ENCODE data around the gene FRYL.
"Not testable (repeated sequence)": the region's sequence is repeated elsewhere in the genome, so short reads cannot be mapped to it uniquely, and the experiment has no call there.

The FRYL gene

GRCh38 chr4:48668254-48669017 is 111.6 kb downstream of the FRYL start:
- no peak for DNase-seq (ENCODE audit: extremely low read depth in 1 of 2, low read depth in 1 of 2)

GRCh38 chr4:48667148-48667547 is 112.9 kb downstream of the FRYL start:
- no peak for DNase-seq (ENCODE audit: extremely low read depth in 1 of 2, low read depth in 1 of 2)

- no peak for DNase-seq (ENCODE audit: extremely low read depth in 1 of 2, low read depth in 1 of 2)
Measured at GRCh38 chr4:48665555-48666186, 114.4 kb downstream of the FRYL start.

GRCh38 chr4:48664938-48665337 is 115.1 kb downstream of the FRYL start:
- DNase-seq (ENCODE audit: extremely low read depth in 1 of 2, low read depth in 1 of 2): no peak

- no peak for DNase-seq (ENCODE audit: extremely low read depth in 1 of 2, low read depth in 1 of 2)
Measured at GRCh38 chr4:48661391-48661790, 118.7 kb downstream of the FRYL start.

GRCh38 chr4:48660347-48660746 is 119.7 kb downstream of the FRYL start:
- no peak for DNase-seq (ENCODE audit: extremely low read depth in 1 of 2, low read depth in 1 of 2)

- DNase-seq (ENCODE audit: extremely low read depth in 1 of 2, low read depth in 1 of 2): no peak
Measured at GRCh38 chr4:48654015-48654664, 125.9 kb downstream of the FRYL start.

- DNase-seq (ENCODE audit: extremely low read depth in 1 of 2, low read depth in 1 of 2): no peak
Measured at GRCh38 chr4:48653217-48654014, 126.7 kb downstream of the FRYL start.

- no peak for DNase-seq (ENCODE audit: extremely low read depth in 1 of 2, low read depth in 1 of 2)
Measured at GRCh38 chr4:48651914-48652313, 128.2 kb downstream of the FRYL start.

GRCh38 chr4:48649505-48649904 is 130.6 kb downstream of the FRYL start:
- no peak for DNase-seq (ENCODE audit: extremely low read depth in 1 of 2, low read depth in 1 of 2)

GRCh38 chr4:48645225-48645794 is 134.8 kb downstream of the FRYL start:
- DNase-seq (ENCODE audit: extremely low read depth in 1 of 2, low read depth in 1 of 2): no peak

- DNase-seq (ENCODE audit: extremely low read depth in 1 of 2, low read depth in 1 of 2): no peak
Measured at GRCh38 chr4:48642421-48643374, 137.4 kb downstream of the FRYL start.

- DNase-seq (ENCODE audit: extremely low read depth in 1 of 2, low read depth in 1 of 2): no peak
Measured at GRCh38 chr4:48641401-48641800, 138.7 kb downstream of the FRYL start.

- DNase-seq (ENCODE audit: extremely low read depth in 1 of 2, low read depth in 1 of 2): no peak
Measured at GRCh38 chr4:48640699-48641098, 139.4 kb downstream of the FRYL start.

- DNase-seq (ENCODE audit: extremely low read depth in 1 of 2, low read depth in 1 of 2): no peak
Measured at GRCh38 chr4:48640225-48640624, 139.9 kb downstream of the FRYL start.

GRCh38 chr4:48639807-48640206 is 140.3 kb downstream of the FRYL start:
- no peak for DNase-seq (ENCODE audit: extremely low read depth in 1 of 2, low read depth in 1 of 2)

GRCh38 chr4:48638586-48638985 is 141.5 kb downstream of the FRYL start:
- DNase-seq (ENCODE audit: extremely low read depth in 1 of 2, low read depth in 1 of 2): not testable (repeated sequence)

- DNase-seq (ENCODE audit: extremely low read depth in 1 of 2, low read depth in 1 of 2): no peak
Measured at GRCh38 chr4:48636911-48637310, 143.2 kb downstream of the FRYL start.

GRCh38 chr4:48635980-48636379 is 144.1 kb downstream of the FRYL start:
- DNase-seq (ENCODE audit: extremely low read depth in 1 of 2, low read depth in 1 of 2): no peak

- no peak for DNase-seq (ENCODE audit: extremely low read depth in 1 of 2, low read depth in 1 of 2)
Measured at GRCh38 chr4:48635310-48635709, 144.8 kb downstream of the FRYL start.
